ENCODE measurements around the gene MPP4.

MPP4 gene

GRCh38 chr2:201621293-201621999 lies 77.0 kb downstream of the MPP4 start:
- DNase-seq: no peak

DNA sequence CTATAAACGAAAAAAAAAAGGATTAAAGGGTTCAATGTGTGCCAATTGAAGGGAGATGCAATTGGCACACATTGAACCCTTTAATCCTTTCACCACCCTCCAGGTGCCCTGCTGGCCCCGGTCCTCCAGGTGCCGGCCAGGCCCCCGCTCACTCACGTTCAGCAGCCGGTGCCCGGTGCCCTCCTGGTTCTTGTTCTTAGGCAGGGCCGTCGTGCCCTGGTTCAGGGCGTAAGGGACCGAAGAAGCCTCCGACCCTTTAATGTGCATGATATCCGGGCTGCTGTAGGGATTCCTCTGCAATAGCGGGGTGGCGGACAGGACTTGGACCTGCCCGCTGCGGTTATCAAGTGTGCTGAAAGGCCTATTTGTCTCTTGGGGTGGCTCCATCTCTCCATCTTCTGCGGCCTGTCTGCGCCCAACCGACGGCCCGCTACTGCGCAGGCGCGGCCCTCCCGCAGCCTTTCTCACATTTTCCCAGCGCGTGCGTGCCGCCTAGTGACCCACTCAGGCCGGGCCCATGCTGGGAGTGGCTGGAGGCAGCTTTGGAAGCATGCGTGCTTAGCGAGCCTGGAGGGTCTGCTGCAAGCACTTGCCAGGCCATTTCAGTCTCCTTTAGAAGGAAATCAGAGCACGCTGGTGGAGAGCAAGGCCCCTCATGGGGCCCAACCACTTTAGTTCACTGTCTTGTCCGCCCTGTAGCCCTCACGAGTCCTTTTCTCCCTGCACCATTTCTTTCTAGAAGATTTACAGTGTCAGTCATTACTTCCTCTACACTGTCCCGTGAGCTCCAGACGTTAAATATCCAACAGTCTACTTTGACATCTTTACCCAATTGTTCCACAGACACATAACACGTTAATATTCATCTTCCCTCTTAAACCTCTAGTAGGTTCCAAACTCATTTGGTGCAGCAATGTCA lies 79.4 kb downstream of the MPP4 start:
- no peak for DNase-seq

DNA sequence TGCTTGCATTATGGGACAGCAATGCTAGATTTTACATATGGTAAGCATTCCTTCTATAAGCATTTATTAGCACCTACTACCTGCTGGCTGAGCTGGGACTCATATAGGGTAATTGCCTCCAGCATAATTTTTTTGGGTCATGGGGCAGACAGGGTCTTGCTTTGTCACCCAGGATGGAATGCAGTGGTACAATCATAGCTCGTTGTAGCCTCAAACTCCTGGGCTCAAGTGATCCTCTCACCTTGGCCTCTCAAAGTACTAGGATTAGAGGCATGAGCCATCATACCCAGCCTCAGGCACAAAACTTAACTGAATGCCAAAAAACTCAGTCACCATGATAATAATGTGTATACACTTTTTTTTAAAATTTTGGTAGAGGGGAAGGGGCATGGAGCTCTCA lies 90.4 kb downstream of the MPP4 start:
- no peak for DNase-seq

DNA sequence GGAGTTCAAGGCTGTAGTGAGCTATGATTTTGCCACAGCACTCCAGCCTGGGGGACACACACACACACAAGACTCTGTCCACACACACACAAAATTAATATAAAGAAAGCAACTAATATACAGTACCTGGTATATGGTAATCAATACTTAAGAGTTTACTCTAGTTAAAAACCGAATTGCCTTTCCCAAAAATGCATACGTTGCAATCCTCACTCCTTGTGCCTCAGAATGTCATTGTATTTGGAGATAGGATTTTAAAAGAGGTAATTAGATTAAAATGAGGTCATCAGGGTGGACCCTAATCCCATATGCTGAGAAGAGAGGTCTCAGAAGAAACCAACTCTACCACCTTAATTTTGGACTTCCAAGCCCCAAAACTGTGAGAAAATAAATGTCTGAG lies 90.9 kb downstream of the MPP4 start:
- DNase-seq: no peak

DNA sequence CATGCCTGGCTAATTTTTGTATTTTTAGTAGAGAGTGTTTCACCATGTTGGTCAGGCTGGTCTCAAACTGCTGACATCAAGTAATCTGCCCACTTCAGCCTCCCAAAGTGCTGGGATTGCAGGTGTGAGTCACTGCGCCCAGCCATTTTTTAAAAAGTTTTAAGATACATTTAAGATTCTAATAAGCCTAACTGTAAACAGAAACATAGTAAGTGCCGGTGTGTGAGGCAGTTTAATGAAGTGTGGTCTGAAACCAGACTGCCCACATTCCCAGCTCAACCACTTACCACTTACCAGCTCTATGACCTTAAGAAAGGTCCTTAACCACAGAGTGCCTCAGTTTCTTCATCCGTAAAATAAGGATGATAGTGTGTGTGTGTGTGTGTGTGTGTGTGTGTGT lies 97.5 kb downstream of the MPP4 start:
- DNase-seq: no peak

GRCh38 chr2:201597397-201597796 lies 101.0 kb downstream of the MPP4 start:
- no peak for DNase-seq

All from NCI-H1436 treated with DMSO at 0.1 percent for 48 hours (cell line).